HepG2 (cell line): ENCODE results near the gene LIPT1. TPM values are rescaled to one million over a fixed set of nuclear protein-coding genes. Genes with fewer than 3 reads are reported as not detected.

ENCODE experiments used
- AGO1 ChIP-seq: fragments of 200-400 bp; formaldehyde crosslinking; IDR thresholded peaks from 2 replicates; pipeline ENCODE4 v1.6.1; 2017; ENCODE audit warnings: mild to moderate bottlenecking, low read depth, low read length, moderate library complexity; ENCODE audit not compliant: poor library complexity, severe bottlenecking
- AHR ChIP-seq: IDR thresholded peaks from 2 replicates; pipeline ENCODE4 v1.6.1; 2018; ENCODE audit warnings: missing genetic modification reagents, missing compliant biosample characterization
- DR1 ChIP-seq: sonication (generic); formaldehyde crosslinking; IDR thresholded peaks from 2 replicates; pipeline ENCODE4 v1.8.0; 2021; ENCODE audit warnings: mild to moderate bottlenecking, missing genetic modification reagents, inconsistent platforms
- HIVEP1 ChIP-seq: sonication (generic); formaldehyde crosslinking; IDR thresholded peaks from 2 replicates; pipeline ENCODE4 v1.4.0; 2020; ENCODE audit warnings: mild to moderate bottlenecking, missing genetic modification reagents
- HNF4G ChIP-seq, 2 experiments: sonication (generic) in 1 of 2; formaldehyde crosslinking in 1 of 2; IDR thresholded peaks; 2 replicates each; pipeline versions ENCODE4 v1.4.0 to v1.6.1; 2011 to 2020; ENCODE audit warnings: borderline replicate concordance in 2 of 2, low read depth in 2 of 2, mild to moderate bottlenecking in 2 of 2, low read length in 1 of 2, missing genetic modification reagents in 1 of 2, moderate library complexity in 1 of 2
- JUND ChIP-seq: sonication (generic); formaldehyde crosslinking; IDR thresholded peaks from 2 replicates; pipeline ENCODE4 v1.8.0; 2022; ENCODE audit warnings: mild to moderate bottlenecking, missing genetic modification reagents
- NFE2 ChIP-seq: sonication (generic); formaldehyde crosslinking; IDR thresholded peaks from 2 replicates; pipeline ENCODE4 v1.4.0; 2020; ENCODE audit warnings: missing genetic modification reagents
- PHB2 ChIP-seq: fragments of 450-650 bp; IDR thresholded peaks from 2 replicates; pipeline ENCODE4 v1.6.1; 2018; ENCODE audit not compliant: partially characterized antibody
- SMAD9 ChIP-seq: sonication (generic); formaldehyde crosslinking; IDR thresholded peaks from 2 replicates; pipeline ENCODE4 v1.5.1; 2020; ENCODE audit warnings: mild to moderate bottlenecking, missing genetic modification reagents
- ZNF10 ChIP-seq: sonication (generic); formaldehyde crosslinking; IDR thresholded peaks from 2 replicates; pipeline ENCODE4 v1.4.0; 2020; ENCODE audit warnings: mild to moderate bottlenecking, low read depth, missing genetic modification reagents, borderline replicate concordance
- ZNF207 ChIP-seq: fragments of 450-650 bp; IDR thresholded peaks from 2 replicates; pipeline ENCODE4 v1.6.1; 2016; ENCODE audit warnings: antibody characterized with exemption, borderline replicate concordance
- ZNF33B ChIP-seq: sonication (generic); formaldehyde crosslinking; IDR thresholded peaks from 2 replicates; pipeline ENCODE4 v1.5.1; 2020; ENCODE audit warnings: mild to moderate bottlenecking, missing genetic modification reagents
- ZNF451 ChIP-seq: sonication (generic); formaldehyde crosslinking; IDR thresholded peaks from 2 replicates; pipeline ENCODE4 v1.5.0; 2020; ENCODE audit warnings: mild to moderate bottlenecking, missing genetic modification reagents
- ZNF792 ChIP-seq: IDR thresholded peaks from 2 replicates; pipeline ENCODE4 v1.6.1; 2016
- ZNF891 ChIP-seq: sonication (generic); formaldehyde crosslinking; IDR thresholded peaks from 2 replicates; pipeline ENCODE4 v1.5.0; 2020; ENCODE audit warnings: mild to moderate bottlenecking, missing genetic modification reagents
- polyA plus RNA-seq, 8 experiments: library from polyadenylated mRNA; depleted of rRNA in 3 of 8; stranded (reverse) in 7 of 8; unstranded in 1 of 8; fragments of >200 nt; fragmentation: Illumina TruSeq in 4 of 8; extraction: Trizol in 4 of 8; gene quantifications; 2 replicates each; pipeline versions ENCODE4 v1.2.1 to v1.2.3, GENCODE V29; 2011 to 2016; ENCODE audit warnings: low read depth in 4 of 8, missing spikeins in 1 of 8, mixed read lengths in 1 of 8; ENCODE audit not compliant: insufficient read depth in 1 of 8
- total RNA-seq, 5 experiments: library from RNA; depleted of rRNA; stranded (reverse); fragments of >200 nt; fragmentation: Illumina TruSeq; extraction: Trizol; gene quantifications; 2 replicates each; pipeline ENCODE4 v1.2.3, GENCODE V29; 2016; ENCODE audit warnings: low read depth in 1 of 5
- TF ChIP-seq, protein P1 (sequence below): sonication (generic); formaldehyde crosslinking; conservative IDR thresholded peaks from 2 replicates; pipeline ENCODE4 v1.5.0; 2020; ENCODE audit warnings: missing genetic modification reagents
- TF ChIP-seq, protein P2 (sequence below), 2 experiments: sonication (generic) in 1 of 2; formaldehyde crosslinking in 1 of 2; IDR thresholded peaks; 2 replicates each; pipeline versions ENCODE4 v1.4.0 to v1.6.1; 2018 to 2020; ENCODE audit warnings: missing genetic modification reagents in 2 of 2, borderline replicate concordance in 1 of 2, low read depth in 1 of 2, mild to moderate bottlenecking in 1 of 2, missing biosample characterization in 1 of 2
- TF ChIP-seq, protein P3 (sequence below): sonication (generic); formaldehyde crosslinking; IDR thresholded peaks from 2 replicates; pipeline ENCODE4 v1.4.0; 2020; ENCODE audit warnings: missing genetic modification reagents
- TF ChIP-seq, protein P4 (sequence below): sonication (generic); formaldehyde crosslinking; conservative IDR thresholded peaks from 2 replicates; pipeline ENCODE4 v1.4.0; 2020; ENCODE audit warnings: missing genetic modification reagents
- TF ChIP-seq, protein P5 (sequence below): IDR thresholded peaks from 2 replicates; pipeline ENCODE4 v1.6.1; 2016; ENCODE audit warnings: control low read depth

The LIPT1 gene
- total and polyA plus RNA-seq, 2 of the 13 experiments (the other 11 are each of a cell fraction or from before 2014, with no cell fraction given) = 8.0 to 9.6 TPM

DNA sequence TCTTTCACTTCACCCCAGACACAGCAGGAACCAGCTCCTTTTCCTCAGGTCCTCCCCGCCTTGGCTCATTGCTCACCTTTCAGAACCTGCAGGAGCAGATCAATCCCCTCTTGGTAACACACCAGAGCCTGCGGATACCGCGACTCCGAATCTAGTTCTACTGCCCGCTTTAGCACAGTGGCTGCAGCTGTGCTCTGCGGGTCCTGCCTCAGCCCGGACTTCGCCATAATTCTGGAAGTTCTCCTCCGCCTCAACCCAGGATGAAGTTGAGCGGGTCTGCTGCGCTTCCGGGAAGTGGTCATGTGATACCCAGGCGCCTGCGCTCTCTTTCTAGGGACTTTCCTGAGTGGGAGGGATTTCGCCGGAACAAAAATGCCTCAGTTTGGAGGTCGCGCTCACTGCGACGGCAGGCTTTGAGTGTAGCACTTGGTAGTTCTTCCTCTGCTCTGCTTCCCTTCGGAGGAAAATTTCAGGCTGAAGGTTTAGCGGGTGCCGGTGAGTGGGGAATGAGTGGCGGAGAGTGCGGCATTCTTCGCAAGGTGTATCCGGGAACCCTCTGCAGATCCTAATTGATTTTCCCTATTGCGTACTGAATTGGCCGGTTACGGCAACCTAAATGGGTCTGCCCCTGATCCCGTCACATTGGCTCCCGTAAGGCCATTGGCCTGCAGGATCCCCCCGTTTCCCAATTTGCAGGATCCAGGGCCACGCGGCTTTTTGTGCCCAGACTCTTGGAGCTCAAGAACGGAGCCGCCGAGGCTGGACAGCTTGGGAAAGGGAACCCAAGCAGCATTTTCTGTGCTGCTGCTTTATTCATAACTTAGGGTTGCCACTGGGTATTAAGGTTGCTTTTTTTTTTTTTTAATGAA is 26.2 kb downstream of the LIPT1 start, which contains the start of the genes MITD1 and MRPL30 (continued):
- TF ChIP-seq, protein P1, sequence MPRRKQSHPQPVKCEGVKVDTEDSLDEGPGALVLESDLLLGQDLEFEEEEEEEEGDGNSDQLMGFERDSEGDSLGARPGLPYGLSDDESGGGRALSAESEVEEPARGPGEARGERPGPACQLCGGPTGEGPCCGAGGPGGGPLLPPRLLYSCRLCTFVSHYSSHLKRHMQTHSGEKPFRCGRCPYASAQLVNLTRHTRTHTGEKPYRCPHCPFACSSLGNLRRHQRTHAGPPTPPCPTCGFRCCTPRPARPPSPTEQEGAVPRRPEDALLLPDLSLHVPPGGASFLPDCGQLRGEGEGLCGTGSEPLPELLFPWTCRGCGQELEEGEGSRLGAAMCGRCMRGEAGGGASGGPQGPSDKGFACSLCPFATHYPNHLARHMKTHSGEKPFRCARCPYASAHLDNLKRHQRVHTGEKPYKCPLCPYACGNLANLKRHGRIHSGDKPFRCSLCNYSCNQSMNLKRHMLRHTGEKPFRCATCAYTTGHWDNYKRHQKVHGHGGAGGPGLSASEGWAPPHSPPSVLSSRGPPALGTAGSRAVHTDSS (CRISPR knock-in tag) = no peak
- peak; percentile 90 for TF ChIP-seq ZNF33B
- peak; percentile 87 for TF ChIP-seq ZNF891
- TF ChIP-seq HIVEP1 (CRISPR knock-in tag) = peak; percentile 97
- no peak for TF ChIP-seq AGO1
- TF ChIP-seq, protein P2, sequence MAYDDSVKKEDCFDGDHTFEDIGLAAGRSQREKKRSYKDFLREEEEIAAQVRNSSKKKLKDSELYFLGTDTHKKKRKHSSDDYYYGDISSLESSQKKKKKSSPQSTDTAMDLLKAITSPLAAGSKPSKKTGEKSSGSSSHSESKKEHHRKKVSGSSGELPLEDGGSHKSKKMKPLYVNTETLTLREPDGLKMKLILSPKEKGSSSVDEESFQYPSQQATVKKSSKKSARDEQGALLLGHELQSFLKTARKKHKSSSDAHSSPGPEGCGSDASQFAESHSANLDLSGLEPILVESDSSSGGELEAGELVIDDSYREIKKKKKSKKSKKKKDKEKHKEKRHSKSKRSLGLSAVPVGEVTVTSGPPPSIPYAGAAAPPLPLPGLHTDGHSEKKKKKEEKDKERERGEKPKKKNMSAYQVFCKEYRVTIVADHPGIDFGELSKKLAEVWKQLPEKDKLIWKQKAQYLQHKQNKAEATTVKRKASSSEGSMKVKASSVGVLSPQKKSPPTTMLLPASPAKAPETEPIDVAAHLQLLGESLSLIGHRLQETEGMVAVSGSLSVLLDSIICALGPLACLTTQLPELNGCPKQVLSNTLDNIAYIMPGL (CRISPR knock-in tag; IDR thresholded peaks at IDR 0.05; ENCODE audit: borderline replicate concordance in 1 of 2, low read depth in 1 of 2) = peak; percentile 96 to 98
- TF ChIP-seq, protein P3, sequence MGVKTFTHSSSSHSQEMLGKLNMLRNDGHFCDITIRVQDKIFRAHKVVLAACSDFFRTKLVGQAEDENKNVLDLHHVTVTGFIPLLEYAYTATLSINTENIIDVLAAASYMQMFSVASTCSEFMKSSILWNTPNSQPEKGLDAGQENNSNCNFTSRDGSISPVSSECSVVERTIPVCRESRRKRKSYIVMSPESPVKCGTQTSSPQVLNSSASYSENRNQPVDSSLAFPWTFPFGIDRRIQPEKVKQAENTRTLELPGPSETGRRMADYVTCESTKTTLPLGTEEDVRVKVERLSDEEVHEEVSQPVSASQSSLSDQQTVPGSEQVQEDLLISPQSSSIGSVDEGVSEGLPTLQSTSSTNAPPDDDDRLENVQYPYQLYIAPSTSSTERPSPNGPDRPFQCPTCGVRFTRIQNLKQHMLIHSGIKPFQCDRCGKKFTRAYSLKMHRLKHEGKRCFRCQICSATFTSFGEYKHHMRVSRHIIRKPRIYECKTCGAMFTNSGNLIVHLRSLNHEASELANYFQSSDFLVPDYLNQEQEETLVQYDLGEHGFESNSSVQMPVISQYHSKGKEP (CRISPR knock-in tag) = 0 out of 2 replicates have a peak, but pooled peaks have one; percentile 76
- peak; percentile 94 for TF ChIP-seq SMAD9 (CRISPR knock-in tag)
- TF ChIP-seq DR1 (CRISPR knock-in tag) = peak; percentile 95
- no peak for TF ChIP-seq ZNF10 (CRISPR knock-in tag)
- no peak for TF ChIP-seq ZNF207
- no peak for TF ChIP-seq PHB2
- TF ChIP-seq NFE2 = no peak
- peak; percentile 80 for TF ChIP-seq AHR (CRISPR knock-in tag)
- TF ChIP-seq, protein P4, sequence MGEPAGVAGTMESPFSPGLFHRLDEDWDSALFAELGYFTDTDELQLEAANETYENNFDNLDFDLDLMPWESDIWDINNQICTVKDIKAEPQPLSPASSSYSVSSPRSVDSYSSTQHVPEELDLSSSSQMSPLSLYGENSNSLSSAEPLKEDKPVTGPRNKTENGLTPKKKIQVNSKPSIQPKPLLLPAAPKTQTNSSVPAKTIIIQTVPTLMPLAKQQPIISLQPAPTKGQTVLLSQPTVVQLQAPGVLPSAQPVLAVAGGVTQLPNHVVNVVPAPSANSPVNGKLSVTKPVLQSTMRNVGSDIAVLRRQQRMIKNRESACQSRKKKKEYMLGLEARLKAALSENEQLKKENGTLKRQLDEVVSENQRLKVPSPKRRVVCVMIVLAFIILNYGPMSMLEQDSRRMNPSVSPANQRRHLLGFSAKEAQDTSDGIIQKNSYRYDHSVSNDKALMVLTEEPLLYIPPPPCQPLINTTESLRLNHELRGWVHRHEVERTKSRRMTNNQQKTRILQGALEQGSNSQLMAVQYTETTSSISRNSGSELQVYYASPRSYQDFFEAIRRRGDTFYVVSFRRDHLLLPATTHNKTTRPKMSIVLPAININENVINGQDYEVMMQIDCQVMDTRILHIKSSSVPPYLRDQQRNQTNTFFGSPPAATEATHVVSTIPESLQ (CRISPR knock-in tag) = peak; percentile 41; the same call in 1 of the 2 replicates
- peak; percentile 95 for TF ChIP-seq ZNF792 (CRISPR knock-in tag)
- TF ChIP-seq ZNF451 (CRISPR knock-in tag) = no peak; the same call in 1 of the 2 replicates
- TF ChIP-seq JUND (CRISPR knock-in tag) = peak; percentile 80; the same call in 1 of the 2 replicates
- no peak for TF ChIP-seq HNF4G (IDR thresholded peaks at IDR 0.05; ENCODE audit: borderline replicate concordance, low read depth, low read length)
- TF ChIP-seq HNF4G (CRISPR knock-in tag; IDR thresholded peaks at IDR 0.05; ENCODE audit: borderline replicate concordance, low read depth) = peak; percentile 76; the same call in 1 of the 2 replicates
- TF ChIP-seq, protein P5, sequence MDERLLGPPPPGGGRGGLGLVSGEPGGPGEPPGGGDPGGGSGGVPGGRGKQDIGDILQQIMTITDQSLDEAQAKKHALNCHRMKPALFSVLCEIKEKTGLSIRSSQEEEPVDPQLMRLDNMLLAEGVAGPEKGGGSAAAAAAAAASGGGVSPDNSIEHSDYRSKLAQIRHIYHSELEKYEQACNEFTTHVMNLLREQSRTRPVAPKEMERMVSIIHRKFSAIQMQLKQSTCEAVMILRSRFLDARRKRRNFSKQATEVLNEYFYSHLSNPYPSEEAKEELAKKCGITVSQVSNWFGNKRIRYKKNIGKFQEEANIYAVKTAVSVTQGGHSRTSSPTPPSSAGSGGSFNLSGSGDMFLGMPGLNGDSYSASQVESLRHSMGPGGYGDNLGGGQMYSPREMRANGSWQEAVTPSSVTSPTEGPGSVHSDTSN (CRISPR knock-in tag) = no peak
